Measurements from ENCODE around the gene OTOF. TPM values are rescaled to one million over a fixed set of nuclear protein-coding genes. Genes with fewer than 3 reads are reported as not detected.
A peak's percentile ranks its signal among the peaks of the same experiment; 100 is the strongest.

OTOF gene
- total and polyA plus RNA-seq, 8 donors: 0.06 to 3.6 (median 0.29) TPM; not detected in 3

DNA sequence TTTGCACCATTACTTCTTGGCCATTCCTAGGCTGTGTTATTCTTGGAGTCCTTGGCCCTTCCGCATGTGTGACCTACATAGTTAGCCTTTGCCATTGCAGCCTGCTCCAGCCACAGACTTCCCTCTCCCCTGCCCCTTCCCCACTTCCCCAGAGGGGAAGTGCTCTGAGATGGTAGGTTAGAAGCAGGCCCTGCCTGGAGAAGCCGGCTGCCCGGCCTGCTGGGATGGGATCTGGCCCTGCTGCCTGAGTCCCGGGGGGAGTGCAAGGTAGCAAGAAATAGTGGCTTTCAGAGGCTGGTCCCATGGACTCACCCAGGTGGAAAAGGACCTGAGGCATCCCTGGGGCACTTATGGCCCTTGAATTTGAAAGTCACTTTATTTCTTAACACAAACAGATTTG lies 28.4 kb upstream of the OTOF start:
- H3K4me1 ChIP-seq: peaks cover 9 to 13% (median 12%) of the 10 kb centered on the region in 4 donors
- TF ChIP-seq POLR2AphosphoS5 (IDR thresholded peaks at IDR 0.05) (no peak), POLR2A (IDR thresholded peaks at IDR 0.05) (no peak), EP300 (IDR thresholded peaks at IDR 0.05) (no peak)
- TF ChIP-seq, protein P1, sequence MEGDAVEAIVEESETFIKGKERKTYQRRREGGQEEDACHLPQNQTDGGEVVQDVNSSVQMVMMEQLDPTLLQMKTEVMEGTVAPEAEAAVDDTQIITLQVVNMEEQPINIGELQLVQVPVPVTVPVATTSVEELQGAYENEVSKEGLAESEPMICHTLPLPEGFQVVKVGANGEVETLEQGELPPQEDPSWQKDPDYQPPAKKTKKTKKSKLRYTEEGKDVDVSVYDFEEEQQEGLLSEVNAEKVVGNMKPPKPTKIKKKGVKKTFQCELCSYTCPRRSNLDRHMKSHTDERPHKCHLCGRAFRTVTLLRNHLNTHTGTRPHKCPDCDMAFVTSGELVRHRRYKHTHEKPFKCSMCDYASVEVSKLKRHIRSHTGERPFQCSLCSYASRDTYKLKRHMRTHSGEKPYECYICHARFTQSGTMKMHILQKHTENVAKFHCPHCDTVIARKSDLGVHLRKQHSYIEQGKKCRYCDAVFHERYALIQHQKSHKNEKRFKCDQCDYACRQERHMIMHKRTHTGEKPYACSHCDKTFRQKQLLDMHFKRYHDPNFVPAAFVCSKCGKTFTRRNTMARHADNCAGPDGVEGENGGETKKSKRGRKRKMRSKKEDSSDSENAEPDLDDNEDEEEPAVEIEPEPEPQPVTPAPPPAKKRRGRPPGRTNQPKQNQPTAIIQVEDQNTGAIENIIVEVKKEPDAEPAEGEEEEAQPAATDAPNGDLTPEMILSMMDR (IDR thresholded peaks at IDR 0.05): no peak
- no peak overlapping the region for H3K27ac ChIP-seq
- 63 to 96% (median 89%) methylated on average over 3 to 4 of the region's 4 CpGs for WGBS, 5 donors
- H3K27me3 ChIP-seq: peaks cover 0 to 22% (median 0%) of the 10 kb centered on the region in 3 donors
- intact Hi-C loops (cut with DNase I; ENCODE audit: low total_unique reads): no loop called here
- H3K9me3 ChIP-seq: no peaks in the 10 kb centered on the region
- no peaks in the 10 kb centered on the region for H3K36me3 ChIP-seq
- no peak overlapping the region for H3K4me3 ChIP-seq
- DNase-seq: no peak

DNA sequence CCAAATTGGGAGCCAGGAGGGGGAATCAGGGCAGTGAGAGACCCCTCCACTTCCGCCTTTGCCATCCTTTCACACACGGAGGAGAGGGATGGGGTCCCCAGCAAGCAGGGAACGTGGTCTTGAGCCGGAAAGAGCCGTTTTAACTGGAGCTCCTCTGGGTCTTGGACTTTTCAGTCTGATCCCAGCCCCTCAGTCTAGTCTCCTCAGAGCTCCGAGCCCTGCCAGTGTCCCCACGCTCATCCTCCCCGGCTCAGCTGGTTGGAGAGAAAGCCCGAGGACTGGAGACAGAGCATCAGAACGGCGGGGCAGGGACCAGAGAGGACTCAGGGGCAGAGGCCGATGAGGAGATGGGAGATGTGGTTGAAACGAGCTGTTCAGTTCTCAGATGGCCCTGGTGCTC lies 26.1 kb upstream of the OTOF start:
- no peak for DNase-seq
- 47 to 57% (median 54%) methylated on average over 11 to 13 of the region's 13 CpGs for WGBS, 5 donors

DNA sequence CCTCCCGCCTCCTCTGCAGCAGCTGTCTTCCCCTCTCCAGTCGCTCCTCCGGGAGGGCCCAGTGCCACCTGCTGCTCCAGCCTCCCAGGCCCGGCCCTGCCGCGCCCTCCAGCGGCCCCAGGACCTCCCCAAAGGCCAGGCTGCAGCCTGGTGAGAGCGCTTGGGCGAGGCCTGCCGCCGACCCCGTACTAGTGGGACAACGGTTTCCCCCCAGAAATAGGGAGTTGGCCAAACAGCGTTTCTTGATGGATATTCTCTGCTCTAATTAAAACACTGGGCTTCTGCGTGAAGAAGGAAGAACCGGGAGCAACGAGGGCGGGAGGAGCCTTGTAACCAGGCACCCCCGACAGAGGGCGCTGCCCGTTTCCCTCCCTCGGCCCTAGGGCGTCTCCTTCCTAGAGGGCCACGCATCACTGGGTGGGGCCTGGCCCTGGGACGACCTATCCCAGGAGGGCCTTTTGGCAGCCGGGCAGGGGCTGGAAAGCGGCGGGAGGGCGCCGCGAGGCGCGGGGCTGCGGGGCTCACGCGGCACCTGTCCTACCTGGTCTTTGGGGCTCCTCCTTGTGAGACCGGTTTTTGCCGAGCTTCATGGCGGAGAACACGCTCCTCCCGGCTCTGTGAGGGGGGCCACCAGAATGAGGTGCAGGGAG lies 25.4 kb upstream of the OTOF start:
- WGBS, 5 donors: 1 to 4% (median 2%) methylated on average over 8 to 41 of the region's 41 CpGs
- Histone ChIP-seq H3K27ac (peak overlapping the region in 3 of 5 donors; percentile 10 to 44 (median 23)), H3K4me1 (peaks cover 9 to 13% (median 12%) of the 10 kb centered on the region in 4 donors), H3K27me3 (peaks cover 0 to 31% (median 0%) of the 10 kb centered on the region in 3 donors), H3K4me3 (peak overlapping the region; percentile 39 to 54 (median 50)), H3K36me3 (no peaks in the 10 kb centered on the region), H3K9me3 (no peaks in the 10 kb centered on the region)
- intact Hi-C loops (cut with DNase I; ENCODE audit: low total_unique reads): no loop called here
- DNase-seq: peak; percentile 82 to 94
- TF ChIP-seq, protein P1 (IDR thresholded peaks at IDR 0.05): peak in 5 of 7 experiments; percentile 63 to 92 (median 78)
- no peak for TF ChIP-seq EP300 (IDR thresholded peaks at IDR 0.05)
- TF ChIP-seq POLR2AphosphoS5 (IDR thresholded peaks at IDR 0.05): peak in 1 of 3 donors; percentile 36
- no peak for TF ChIP-seq POLR2A (IDR thresholded peaks at IDR 0.05)

More for the DNA sequence above, 26.1 kb upstream of the OTOF start:
- Histone ChIP-seq H3K4me1 (peaks cover 9 to 13% (median 12%) of the 10 kb centered on the region in 4 donors), H3K9me3 (no peaks in the 10 kb centered on the region), H3K36me3 (no peaks in the 10 kb centered on the region), H3K27me3 (peaks cover 0 to 31% (median 0%) of the 10 kb centered on the region in 3 donors), H3K27ac (peak overlapping the region in 1 of 5 donors; percentile 23), H3K4me3 (peak overlapping the region; percentile 39 to 54 (median 50))
- TF ChIP-seq EP300 (IDR thresholded peaks at IDR 0.05): no peak
- TF ChIP-seq POLR2A (IDR thresholded peaks at IDR 0.05): no peak
- TF ChIP-seq, protein P1 (IDR thresholded peaks at IDR 0.05): no peak
- TF ChIP-seq POLR2AphosphoS5 (IDR thresholded peaks at IDR 0.05): no peak
- intact Hi-C loops (cut with DNase I; ENCODE audit: low total_unique reads): no loop called here

DNA sequence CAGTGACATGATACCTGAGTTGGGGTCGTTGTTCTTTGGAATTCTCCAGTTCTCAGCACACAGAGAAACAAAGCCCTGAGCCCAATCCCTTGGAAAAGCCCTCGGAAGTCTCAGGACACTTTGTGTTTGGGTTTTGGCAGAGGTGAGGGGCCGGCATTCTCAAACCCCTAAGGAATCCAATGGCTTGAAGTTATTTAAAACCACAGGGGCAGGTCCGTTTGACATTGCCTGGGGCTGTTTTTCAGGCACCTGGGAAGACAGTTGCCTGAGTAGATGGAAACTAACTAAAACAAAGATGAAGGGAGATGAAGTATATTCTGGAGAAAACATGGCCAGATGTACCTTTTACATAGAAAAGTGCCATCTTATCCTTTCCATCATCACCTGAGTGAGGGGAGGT lies 22.5 kb upstream of the OTOF start:
- Histone ChIP-seq H3K9me3 (no peaks in the 10 kb centered on the region), H3K27ac (no peak overlapping the region), H3K4me1 (peaks cover 11 to 17% (median 13%) of the 10 kb centered on the region in 4 donors), H3K27me3 (peaks cover 0 to 36% (median 0%) of the 10 kb centered on the region in 3 donors), H3K36me3 (no peaks in the 10 kb centered on the region), H3K4me3 (no peak overlapping the region)
- intact Hi-C loops (cut with DNase I; ENCODE audit: low total_unique reads): no loop called here
- no peak for TF ChIP-seq POLR2A (IDR thresholded peaks at IDR 0.05)
- no peak for TF ChIP-seq POLR2AphosphoS5 (IDR thresholded peaks at IDR 0.05)
- TF ChIP-seq, protein P1 (IDR thresholded peaks at IDR 0.05): no peak
- TF ChIP-seq EP300 (IDR thresholded peaks at IDR 0.05): no peak
- 58 to 73% (median 64%) methylated on average over 4 of the region's 4 CpGs for WGBS, 5 donors
- no peak for DNase-seq

Measured in stomach (tissue), 9 donors.